ENCODE measurements around the gene TMEM63A.

DNA sequence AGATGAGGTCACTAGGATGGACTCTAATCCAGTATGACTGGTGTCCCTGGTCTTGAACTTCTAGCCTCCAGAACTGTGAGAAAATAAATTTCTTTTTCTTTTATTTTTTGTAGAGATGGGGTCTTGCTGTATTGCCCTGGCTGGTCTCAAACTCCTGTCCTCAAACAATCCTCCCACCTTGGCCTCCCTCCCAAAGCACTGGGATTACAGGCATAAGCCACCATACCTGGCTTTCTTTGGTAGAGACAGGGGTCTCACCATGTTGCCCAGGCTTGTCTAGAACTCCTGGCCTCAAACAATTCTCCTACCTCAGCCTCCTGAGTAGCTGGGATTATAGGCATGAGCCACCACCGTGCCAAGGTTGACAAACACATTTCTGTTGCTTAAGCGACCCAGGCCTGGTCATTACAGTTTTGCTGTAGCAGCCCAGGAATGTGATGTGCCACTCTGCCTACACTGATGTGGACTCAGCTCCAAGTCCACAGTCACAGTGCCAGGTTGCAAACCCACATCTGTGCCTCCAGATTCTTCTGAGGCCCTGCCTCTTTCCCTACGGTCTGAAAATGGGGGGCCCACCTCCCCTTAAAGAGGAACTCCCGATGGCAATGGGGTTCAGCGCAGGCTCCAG is 25.9 kb upstream of the TMEM63A start:
- no peak for TF ChIP-seq CTCF (IDR thresholded peaks at IDR 0.05)
- no peak for TF ChIP-seq POLR2A (IDR thresholded peaks at IDR 0.05)
